Placental pericyte (primary cell): Measurements from ENCODE around the gene LCE4A. TPM values are rescaled to one million over a fixed set of nuclear protein-coding genes. Genes with fewer than 3 reads are reported as not detected.

Experiments
- total RNA-seq: library from RNA; depleted of rRNA; stranded (reverse); fragments of >200 nt; gene quantifications from 2 replicates; pipeline ENCODE4 v1.2.3, GENCODE V29; 2012

LCE4A gene
- total RNA-seq: not detected in 2 replicates

GRCh38 chr1:152707860-152708259 is at the start of gene LCE4A:
Gene LCE4A (plus strand): TSS chr1:152708160. CDS start chr1:152709076, 916 bp downstream.

GRCh38 chr1:152663098-152663497 is 44.9 kb upstream of the LCE4A start, which contains the start of gene LCE2D:
Gene LCE2D (plus strand): TSS chr1:152663380. CDS start chr1:152664106, 726 bp downstream.

GRCh38 chr1:152674983-152675382 is 33.0 kb upstream of the LCE4A start, which contains the start of gene LCE2C:
Gene LCE2C (plus strand): TSS chr1:152675279. CDS start chr1:152676016, 737 bp downstream.

GRCh38 chr1:152685823-152686222 is 22.1 kb upstream of the LCE4A start, which contains the start of gene LCE2B:
Gene LCE2B (plus strand): TSS chr1:152686123. CDS start chr1:152686844, 721 bp downstream.

DNA sequence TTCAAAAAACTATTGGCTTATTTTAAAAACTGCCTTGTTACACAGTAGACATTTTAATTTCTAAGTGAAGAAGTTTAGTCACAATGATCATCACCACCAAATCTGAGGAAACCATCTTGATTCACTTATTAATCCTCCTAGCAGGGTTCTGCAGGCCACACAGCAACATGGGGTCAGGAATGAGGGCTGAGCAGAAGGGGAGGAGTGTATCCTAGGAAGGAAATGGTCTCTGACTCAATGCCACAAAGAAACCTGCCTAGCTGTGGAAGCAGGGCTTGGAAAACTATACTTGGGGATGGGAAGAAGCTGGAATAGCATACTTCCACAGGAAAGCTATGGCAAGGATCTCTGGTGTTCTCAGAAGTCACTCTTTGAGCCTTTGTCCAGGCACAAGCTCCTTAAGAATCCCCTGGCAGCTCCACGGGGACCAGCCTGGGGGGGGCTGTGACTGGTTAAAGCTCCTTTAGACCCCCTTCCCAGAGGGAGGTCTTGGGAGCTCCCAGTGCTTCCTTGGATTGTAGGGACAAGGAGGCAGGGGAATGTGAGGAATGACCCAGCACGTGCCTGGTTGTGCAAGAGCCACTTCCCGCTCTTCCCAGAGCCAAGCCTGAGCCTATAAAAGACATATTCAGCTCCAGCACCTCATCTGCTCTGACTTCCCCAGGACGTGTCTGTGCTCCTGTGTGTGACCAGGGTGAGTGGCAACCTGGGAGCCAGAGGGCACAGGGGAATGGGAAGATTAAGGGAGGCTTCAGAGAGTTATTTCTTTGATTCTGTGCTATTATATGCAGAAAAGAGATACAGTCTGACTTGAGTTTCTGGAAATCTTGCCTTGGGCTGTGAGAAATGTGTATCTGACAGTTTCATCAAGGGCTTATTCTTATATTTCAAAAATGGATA is 10.0 kb upstream of the LCE4A start, which contains the start of gene LCE2A:
TSS of gene LCE2A (plus strand) at position 645 of the 900 bp plus-strand sequence. CDS start 557 bp downstream, outside the sequence.

GRCh38 chr1:152757747-152758146 is 49.8 kb downstream of the LCE4A start, which contains the start of gene KPRP:
Gene KPRP (plus strand): TSS chr1:152758025. CDS start chr1:152759589, 1,564 bp downstream.

Other genes starting within 250 kb of the LCE4A start
- not detected in 2 replicates for gene LCE5A, start 197.4 kb upstream of the LCE4A start, total RNA-seq
- gene CRCT1, start 193.7 kb upstream of the LCE4A start, total RNA-seq: not detected in 2 replicates
- not detected in 2 replicates for gene LCE3E, start 141.4 kb upstream of the LCE4A start, total RNA-seq
- gene LCE3D, start 127.6 kb upstream of the LCE4A start, total RNA-seq: not detected in 2 replicates
- gene LCE3C, start 107.9 kb upstream of the LCE4A start, total RNA-seq: not detected in 2 replicates
- gene LCE3B, start 94.3 kb upstream of the LCE4A start, total RNA-seq: not detected in 2 replicates
- not detected in 2 replicates for gene LCE3A, start 85.1 kb upstream of the LCE4A start, total RNA-seq
- gene LCE2D, start 44.8 kb upstream of the LCE4A start, total RNA-seq: not detected in 2 replicates
- not detected in 2 replicates for gene LCE2C, start 32.9 kb upstream of the LCE4A start, total RNA-seq
- gene LCE2B, start 22.0 kb upstream of the LCE4A start, total RNA-seq: not detected in 2 replicates
- gene LCE2A, start 9.8 kb upstream of the LCE4A start, total RNA-seq: 0.57 TPM in 1 of 2 replicates, not detected in the other
- not detected in 2 replicates for gene KPRP, start 49.9 kb downstream of the LCE4A start, total RNA-seq
- gene LCE1F, start 67.0 kb downstream of the LCE4A start, total RNA-seq: not detected in 2 replicates
- not detected in 2 replicates for gene LCE1E, start 78.1 kb downstream of the LCE4A start, total RNA-seq
- gene LCE1D, start 88.6 kb downstream of the LCE4A start, total RNA-seq: not detected in 2 replicates
- not detected in 2 replicates for gene LCE1C, start 98.5 kb downstream of the LCE4A start, total RNA-seq
- not detected in 2 replicates for gene LCE1B, start 103.8 kb downstream of the LCE4A start, total RNA-seq
- not detected in 2 replicates for gene LCE1A, start 119.3 kb downstream of the LCE4A start, total RNA-seq
- not detected in 2 replicates for gene LCE6A, start 134.7 kb downstream of the LCE4A start, total RNA-seq
- gene LCE7A, start 151.8 kb downstream of the LCE4A start, total RNA-seq: not detected in 2 replicates
- not detected in 2 replicates for gene SMCP, start 170.2 kb downstream of the LCE4A start, total RNA-seq
- gene IVL, start 200.4 kb downstream of the LCE4A start, total RNA-seq: 0.14 TPM in 1 of 2 replicates, not detected in the other
- gene SPRR5, start 239.0 kb downstream of the LCE4A start, total RNA-seq: not detected in 2 replicates